Neural progenitor cell (in vitro differentiated cells): ENCODE measurements around the gene IGSF22.

Source experiments
- EZH2 ChIP-seq: fragments of 200-600 bp; sonication (generic); IDR thresholded peaks from 2 replicates; pipeline ENCODE4 v1.6.1; 2017; ENCODE audit warnings: antibody characterized with exemption, mild to moderate bottlenecking, moderate library complexity
- EZH2phosphoT487 ChIP-seq: fragments of 200-600 bp; sonication (generic); IDR thresholded peaks from 2 replicates; pipeline ENCODE4 v1.6.1; 2017; ENCODE audit warnings: antibody characterized with exemption
- TF ChIP-seq, protein P1 (sequence below): fragments of 200-600 bp; sonication (generic); IDR thresholded peaks from 2 replicates; pipeline ENCODE4 v1.5.1; 2017; ENCODE audit warnings: antibody characterized with exemption, mild to moderate bottlenecking

- TF ChIP-seq, protein P1, sequence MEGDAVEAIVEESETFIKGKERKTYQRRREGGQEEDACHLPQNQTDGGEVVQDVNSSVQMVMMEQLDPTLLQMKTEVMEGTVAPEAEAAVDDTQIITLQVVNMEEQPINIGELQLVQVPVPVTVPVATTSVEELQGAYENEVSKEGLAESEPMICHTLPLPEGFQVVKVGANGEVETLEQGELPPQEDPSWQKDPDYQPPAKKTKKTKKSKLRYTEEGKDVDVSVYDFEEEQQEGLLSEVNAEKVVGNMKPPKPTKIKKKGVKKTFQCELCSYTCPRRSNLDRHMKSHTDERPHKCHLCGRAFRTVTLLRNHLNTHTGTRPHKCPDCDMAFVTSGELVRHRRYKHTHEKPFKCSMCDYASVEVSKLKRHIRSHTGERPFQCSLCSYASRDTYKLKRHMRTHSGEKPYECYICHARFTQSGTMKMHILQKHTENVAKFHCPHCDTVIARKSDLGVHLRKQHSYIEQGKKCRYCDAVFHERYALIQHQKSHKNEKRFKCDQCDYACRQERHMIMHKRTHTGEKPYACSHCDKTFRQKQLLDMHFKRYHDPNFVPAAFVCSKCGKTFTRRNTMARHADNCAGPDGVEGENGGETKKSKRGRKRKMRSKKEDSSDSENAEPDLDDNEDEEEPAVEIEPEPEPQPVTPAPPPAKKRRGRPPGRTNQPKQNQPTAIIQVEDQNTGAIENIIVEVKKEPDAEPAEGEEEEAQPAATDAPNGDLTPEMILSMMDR = no peak
- TF ChIP-seq EZH2 (no peak), EZH2phosphoT487 (no peak)
Observed at GRCh38 chr11:18761741-18762140, 35.8 kb upstream of the IGSF22 start.
